SK-N-SH treated with all-trans-retinoic acid at 6 μM for 48 hours (cell line): ENCODE results near the gene ABCC1.

Experiments
- CSDC2 ChIP-seq: fragments of 250-450 bp; sonication (Bioruptor Pico); IDR thresholded peaks from 2 replicates; pipeline ENCODE4 v1.5.0; 2020; ENCODE audit warnings: mild to moderate bottlenecking, moderate library complexity
- GLIS3 ChIP-seq: fragments of 250-450 bp; sonication (Bioruptor Pico); IDR thresholded peaks from 2 replicates; pipeline ENCODE4 v1.5.0; 2020; ENCODE audit warnings: mild to moderate bottlenecking, moderate library complexity
- RARB ChIP-seq: fragments of 250-450 bp; sonication (Bioruptor Pico); IDR thresholded peaks from 2 replicates; pipeline ENCODE4 v1.8.0; 2021; ENCODE audit warnings: mild to moderate bottlenecking, moderate library complexity
- ZFP30 ChIP-seq: fragments of 450-650 bp; formaldehyde crosslinking; IDR thresholded peaks from 2 replicates; pipeline ENCODE4 v1.5.0; 2022; ENCODE audit warnings: mild to moderate bottlenecking, moderate library complexity

GRCh38 chr16:16081141-16081540, 131.7 kb downstream of the ABCC1 start:
- TF ChIP-seq GLIS3 (no peak), ZFP30 (CRISPR knock-in tag) (no peak), RARB (no peak), CSDC2 (CRISPR knock-in tag) (no peak)
